Activated B cell treated with CpG ODN at 0.5 μM for 24 hours (primary cell): ENCODE results near the gene PDGFRB. TPM values are rescaled to one million over a fixed set of nuclear protein-coding genes. Genes with fewer than 3 reads are reported as not detected.
A peak's percentile ranks its signal among the peaks of the same experiment; 100 is the strongest.

Source experiments
- ATAC-seq: fragments of 200-7000 bp; cut with Tn5 transposase; one replicate; pipeline ENCODE4 v1.10.0; 2021; ENCODE audit warnings: low read depth, mild to moderate bottlenecking, moderate library complexity
- CTCF ChIA-PET: fragments of 350-600 bp; sonication (Branson Sonifier 250); formaldehyde crosslinking; loops from one replicate; lab custom pipeline; 2021; ENCODE audit warnings: antibody characterized with exemption; lab: Charles Lee
- POLR2A ChIA-PET: fragments of 350-600 bp; sonication (Branson Sonifier 250); formaldehyde crosslinking; loops from one replicate; lab custom pipeline; 2021; ENCODE audit warnings: antibody characterized with exemption; lab: Charles Lee
- DNase-seq: peaks from one replicate; pipeline ENCODE4 v3.0.0; 2022
- H3K27ac Mint-ChIP-seq: one replicate; pipeline ENCODE4 v1.8.0; 2020; ENCODE audit warnings: mixed read lengths
- H3K27me3 Mint-ChIP-seq: one replicate; pipeline ENCODE4 v1.8.0; 2021; ENCODE audit warnings: mixed read lengths
- H3K36me3 Mint-ChIP-seq: one replicate; pipeline ENCODE4 v1.8.0; 2021; ENCODE audit warnings: low read depth, mixed read lengths
- H3K4me1 Mint-ChIP-seq: one replicate; pipeline ENCODE4 v1.8.0; 2021; ENCODE audit warnings: mixed read lengths
- H3K4me3 Mint-ChIP-seq: one replicate; pipeline ENCODE4 v1.8.0; 2020; ENCODE audit warnings: mild to moderate bottlenecking, mixed read lengths
- H3K9me3 Mint-ChIP-seq: one replicate; pipeline ENCODE4 v1.8.0; 2020; ENCODE audit warnings: mixed read lengths
- CTCF ChIP-seq: fragments of 200-600 bp; IDR thresholded peaks from one replicate; pipeline ENCODE4 v1.8.0; 2022; ENCODE audit warnings: antibody characterized with exemption, mild to moderate bottlenecking
- intact Hi-C: fragments of 100-400 bp; cut with micrococcal nuclease; formaldehyde crosslinking; loops from one replicate; pipeline ENCODE4 v1.15.1; 2024
- total RNA-seq: library from RNA; stranded (reverse); gene quantifications from 2 replicates; pipeline ENCODE4 v1.2.3, GENCODE V29; 2022

Gene PDGFRB
- total RNA-seq, 1 donor from 2014 or later, result 1.8 TPM

GRCh38 chr5:150066901-150067396 lies 88.7 kb downstream of the PDGFRB start:
- peaks cover 4% of the 10 kb centered on the region for H3K27me3 Mint-ChIP-seq
- DNase-seq, result peak; percentile 10
- no peak overlapping the region for H3K27ac Mint-ChIP-seq
- H3K4me3 Mint-ChIP-seq, result no peak overlapping the region
- CTCF ChIA-PET, result no interaction called here
- peak; percentile 84 for ATAC-seq
- TF ChIP-seq CTCF, result no peak
- no peaks in the 10 kb centered on the region for H3K9me3 Mint-ChIP-seq
- intact Hi-C loops, result no loop called here
- H3K4me1 Mint-ChIP-seq, result peaks cover 17% of the 10 kb centered on the region
- POLR2A ChIA-PET, result interaction anchor here (0.7 to 1.2 kb wide), 2 partner anchors 44 to 66 kb away, joined by 3 to 4 read pairs; partner anchors contain the start of genes HMGXB3 and TIGD6
- H3K36me3 Mint-ChIP-seq, result no peaks in the 10 kb centered on the region

GRCh38 chr5:150066436-150066835 lies 89.2 kb downstream of the PDGFRB start:
- DNase-seq, result no peak
- Mint-ChIP-seq H3K27ac (no peak overlapping the region), H3K4me3 (no peak overlapping the region), H3K36me3 (no peaks in the 10 kb centered on the region), H3K4me1 (peaks cover 17% of the 10 kb centered on the region), H3K27me3 (peaks cover 4% of the 10 kb centered on the region), H3K9me3 (no peaks in the 10 kb centered on the region)
- ChIA-PET CTCF (no interaction called here), POLR2A (interaction anchor here (1.0 to 1.2 kb wide), 2 partner anchors 15 to 66 kb away, joined by 3 to 4 read pairs; partner anchors contain the start of genes HMGXB3 and TIGD6)
- ATAC-seq, result no peak
- TF ChIP-seq CTCF, result no peak
- intact Hi-C loops, result no loop called here

- H3K4me1 Mint-ChIP-seq, result peaks cover 17% of the 10 kb centered on the region
- no peak for TF ChIP-seq CTCF
- DNase-seq (no peak), ATAC-seq (no peak)
- intact Hi-C loops, result no loop called here
- POLR2A ChIA-PET, result interaction anchor here (1.0 to 1.2 kb wide), 2 partner anchors 15 to 65 kb away, joined by 3 to 4 read pairs; partner anchors contain the start of genes HMGXB3 and TIGD6
- H3K27me3 Mint-ChIP-seq, result peaks cover 4% of the 10 kb centered on the region
- no peaks in the 10 kb centered on the region for H3K9me3 Mint-ChIP-seq
- no peak overlapping the region for H3K27ac Mint-ChIP-seq
- H3K36me3 Mint-ChIP-seq, result no peaks in the 10 kb centered on the region
- no peak overlapping the region for H3K4me3 Mint-ChIP-seq
- CTCF ChIA-PET, result no interaction called here
Measured at GRCh38 chr5:150065886-150066285, 89.8 kb downstream of the PDGFRB start.

GRCh38 chr5:150065346-150065745 lies 90.3 kb downstream of the PDGFRB start:
- POLR2A ChIA-PET, result interaction anchor here (1.0 kb wide), 1 partner anchor 16 kb away, joined by 3 read pairs; no protein-coding TSS in a partner anchor
- intact Hi-C loops, result no loop called here

More at GRCh38 chr5:150065346-150065745, 90.3 kb downstream of the PDGFRB start:
- H3K4me1 Mint-ChIP-seq, result peaks cover 17% of the 10 kb centered on the region
- H3K27me3 Mint-ChIP-seq, result peaks cover 4% of the 10 kb centered on the region
- H3K4me3 Mint-ChIP-seq, result no peak overlapping the region
- H3K9me3 Mint-ChIP-seq, result no peaks in the 10 kb centered on the region
- CTCF ChIA-PET, result no interaction called here
- no peaks in the 10 kb centered on the region for H3K36me3 Mint-ChIP-seq
- ATAC-seq, result no peak
- TF ChIP-seq CTCF, result no peak
- no peak overlapping the region for H3K27ac Mint-ChIP-seq
- no peak for DNase-seq
